Lower leg skin (tissue), 3 donors: ENCODE results near the gene C1orf116.

Experiments
- POLR2A ChIP-seq, 2 donors: fragments of 450-650 bp; IDR thresholded peaks; one replicate each; pipeline ENCODE4 v1.6.1; 2016 to 2017; ENCODE audit warnings: antibody characterized with exemption in 2 of 2, mild to moderate bottlenecking in 1 of 2, moderate library complexity in 1 of 2
- TF ChIP-seq, protein P1 (sequence below), 3 donors: fragments of 450-650 bp; IDR thresholded peaks; one replicate each; pipeline ENCODE4 v1.5.1; 2016; ENCODE audit warnings: antibody characterized with exemption in 3 of 3, mild to moderate bottlenecking in 3 of 3, moderate library complexity in 2 of 3

- no peak for TF ChIP-seq POLR2A (IDR thresholded peaks at IDR 0.05)
- TF ChIP-seq, protein P1, sequence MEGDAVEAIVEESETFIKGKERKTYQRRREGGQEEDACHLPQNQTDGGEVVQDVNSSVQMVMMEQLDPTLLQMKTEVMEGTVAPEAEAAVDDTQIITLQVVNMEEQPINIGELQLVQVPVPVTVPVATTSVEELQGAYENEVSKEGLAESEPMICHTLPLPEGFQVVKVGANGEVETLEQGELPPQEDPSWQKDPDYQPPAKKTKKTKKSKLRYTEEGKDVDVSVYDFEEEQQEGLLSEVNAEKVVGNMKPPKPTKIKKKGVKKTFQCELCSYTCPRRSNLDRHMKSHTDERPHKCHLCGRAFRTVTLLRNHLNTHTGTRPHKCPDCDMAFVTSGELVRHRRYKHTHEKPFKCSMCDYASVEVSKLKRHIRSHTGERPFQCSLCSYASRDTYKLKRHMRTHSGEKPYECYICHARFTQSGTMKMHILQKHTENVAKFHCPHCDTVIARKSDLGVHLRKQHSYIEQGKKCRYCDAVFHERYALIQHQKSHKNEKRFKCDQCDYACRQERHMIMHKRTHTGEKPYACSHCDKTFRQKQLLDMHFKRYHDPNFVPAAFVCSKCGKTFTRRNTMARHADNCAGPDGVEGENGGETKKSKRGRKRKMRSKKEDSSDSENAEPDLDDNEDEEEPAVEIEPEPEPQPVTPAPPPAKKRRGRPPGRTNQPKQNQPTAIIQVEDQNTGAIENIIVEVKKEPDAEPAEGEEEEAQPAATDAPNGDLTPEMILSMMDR (IDR thresholded peaks at IDR 0.05): no peak
These were observed 45.7 kb downstream of the C1orf116 start for GRCh38 chr1:206986885-206987284.
